ENCODE results near the gene EP400. TPM values are rescaled to one million over a fixed set of nuclear protein-coding genes. Genes with fewer than 3 reads are reported as not detected.

Gene EP400
- total RNA-seq, 4 donors from 2014 or later, result 20.5 to 33.7 (median 23.4) TPM

GRCh38 chr12:132074216-132074615, 124.5 kb downstream of the EP400 start:
- TF ChIP-seq, protein P1, sequence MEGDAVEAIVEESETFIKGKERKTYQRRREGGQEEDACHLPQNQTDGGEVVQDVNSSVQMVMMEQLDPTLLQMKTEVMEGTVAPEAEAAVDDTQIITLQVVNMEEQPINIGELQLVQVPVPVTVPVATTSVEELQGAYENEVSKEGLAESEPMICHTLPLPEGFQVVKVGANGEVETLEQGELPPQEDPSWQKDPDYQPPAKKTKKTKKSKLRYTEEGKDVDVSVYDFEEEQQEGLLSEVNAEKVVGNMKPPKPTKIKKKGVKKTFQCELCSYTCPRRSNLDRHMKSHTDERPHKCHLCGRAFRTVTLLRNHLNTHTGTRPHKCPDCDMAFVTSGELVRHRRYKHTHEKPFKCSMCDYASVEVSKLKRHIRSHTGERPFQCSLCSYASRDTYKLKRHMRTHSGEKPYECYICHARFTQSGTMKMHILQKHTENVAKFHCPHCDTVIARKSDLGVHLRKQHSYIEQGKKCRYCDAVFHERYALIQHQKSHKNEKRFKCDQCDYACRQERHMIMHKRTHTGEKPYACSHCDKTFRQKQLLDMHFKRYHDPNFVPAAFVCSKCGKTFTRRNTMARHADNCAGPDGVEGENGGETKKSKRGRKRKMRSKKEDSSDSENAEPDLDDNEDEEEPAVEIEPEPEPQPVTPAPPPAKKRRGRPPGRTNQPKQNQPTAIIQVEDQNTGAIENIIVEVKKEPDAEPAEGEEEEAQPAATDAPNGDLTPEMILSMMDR (IDR thresholded peaks at IDR 0.05; ENCODE audit: low read depth), result no peak

DNA sequence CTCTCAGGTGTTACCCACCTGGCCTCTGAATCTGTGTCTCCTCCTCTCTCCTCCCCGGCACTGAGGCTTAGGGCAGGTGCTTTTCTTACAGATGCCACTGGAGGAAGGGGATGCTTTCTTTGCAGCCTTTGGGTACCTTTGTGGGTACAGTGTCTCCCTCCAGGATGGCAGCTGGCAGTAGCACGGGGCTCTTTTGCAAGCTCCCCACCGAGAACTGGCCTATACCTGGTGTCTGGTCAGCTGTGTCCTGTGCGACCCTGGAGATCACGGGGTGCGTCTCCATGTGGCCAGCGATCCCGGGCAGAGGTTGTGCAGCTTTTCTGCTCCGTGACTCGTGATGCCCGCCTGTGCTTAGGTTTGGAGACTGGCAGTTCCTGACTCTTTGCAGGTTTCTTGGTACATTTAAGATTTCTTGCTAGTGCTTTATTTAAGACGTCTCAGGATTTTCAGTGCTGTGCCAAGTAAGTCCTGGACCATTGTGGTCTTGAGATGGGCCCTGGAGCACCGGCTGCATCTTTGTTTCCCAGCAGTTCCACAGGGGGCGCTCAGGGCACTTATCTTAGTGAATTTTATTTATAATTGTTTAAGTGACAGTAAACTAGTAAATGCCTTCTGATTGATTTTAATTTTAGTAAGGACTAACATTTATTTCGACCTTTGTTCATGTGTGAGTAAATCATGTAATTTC, 125.4 kb downstream of the EP400 start:
- TF ChIP-seq, protein P1 (IDR thresholded peaks at IDR 0.05; ENCODE audit: low read depth), result no peak

GRCh38 chr12:132075714-132076553, 126.2 kb downstream of the EP400 start:
- TF ChIP-seq, protein P1 (IDR thresholded peaks at IDR 0.05; ENCODE audit: low read depth), result no peak

- TF ChIP-seq, protein P1 (IDR thresholded peaks at IDR 0.05; ENCODE audit: low read depth), result no peak
Observed at GRCh38 chr12:132076711-132077110, 127.0 kb downstream of the EP400 start.

DNA sequence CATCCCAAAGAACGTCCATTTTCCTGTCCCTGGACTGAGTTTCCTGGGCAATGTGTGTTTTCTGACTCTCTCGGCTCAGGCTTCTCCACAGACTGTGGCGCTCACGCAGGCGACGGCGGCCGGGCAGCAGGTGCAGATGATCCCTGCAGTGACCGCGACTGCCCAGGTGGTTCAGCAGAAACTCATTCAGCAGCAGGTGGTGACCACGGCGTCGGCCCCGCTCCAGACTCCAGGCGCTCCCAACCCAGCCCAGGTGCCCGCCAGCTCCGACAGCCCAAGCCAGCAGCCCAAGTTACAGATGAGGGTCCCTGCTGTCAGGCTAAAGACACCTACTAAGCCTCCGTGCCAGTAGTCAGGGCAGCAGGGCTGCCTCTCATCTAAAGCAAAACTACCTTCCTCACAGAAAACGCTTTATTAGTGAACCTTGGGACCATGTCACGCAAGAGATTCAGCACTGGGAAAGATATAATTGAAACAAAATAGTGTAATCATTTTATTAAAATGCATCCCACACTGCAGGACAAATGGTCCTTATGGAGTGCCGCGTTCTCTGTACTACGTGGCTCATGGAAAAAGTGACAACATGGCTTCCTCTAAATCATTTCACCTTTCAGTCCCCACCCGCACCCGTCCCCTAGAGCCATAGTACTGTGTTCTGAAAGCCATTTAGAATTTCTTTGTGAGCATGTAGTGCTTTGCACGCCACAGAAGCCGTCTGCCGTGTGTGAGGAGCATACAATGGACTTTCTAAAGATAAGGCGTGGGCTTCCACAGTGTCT, 127.8 kb downstream of the EP400 start:
- TF ChIP-seq, protein P1 (IDR thresholded peaks at IDR 0.05; ENCODE audit: low read depth), result no peak

GRCh38 chr12:132078190-132078589, 128.4 kb downstream of the EP400 start:
- TF ChIP-seq, protein P1 (IDR thresholded peaks at IDR 0.05; ENCODE audit: low read depth), result no peak

DNA sequence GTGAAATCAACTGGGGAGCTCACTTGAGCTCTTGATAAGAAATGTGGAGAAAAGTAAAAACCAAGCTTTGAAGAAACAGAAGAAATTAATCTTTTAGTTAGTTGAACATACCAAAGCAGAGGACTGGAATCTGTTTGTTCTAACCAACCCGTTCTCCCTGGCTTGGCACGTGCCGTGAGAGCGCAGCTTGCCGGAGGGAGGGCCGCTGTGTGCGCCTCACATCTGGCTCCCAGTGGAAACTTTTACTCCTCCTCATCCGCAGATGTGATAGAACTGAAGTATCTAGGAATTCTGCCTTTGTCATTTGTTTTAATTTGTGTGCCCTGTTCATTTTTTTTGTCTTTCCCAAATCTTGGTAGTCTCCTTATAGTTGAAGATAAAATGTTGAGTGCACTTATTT, 129.5 kb downstream of the EP400 start:
- TF ChIP-seq, protein P1 (IDR thresholded peaks at IDR 0.05; ENCODE audit: low read depth), result no peak
